ENCODE data around the gene IBTK.

- TF ChIP-seq POLR2AphosphoS5 (IDR thresholded peaks at IDR 0.05; ENCODE audit: low read depth, low read length) = no peak
- no peak for TF ChIP-seq POLR2A (IDR thresholded peaks at IDR 0.05; ENCODE audit: low read depth, low read length)
- no peak for TF ChIP-seq TAF1 (IDR thresholded peaks at IDR 0.05; ENCODE audit: low read depth, low read length)
- TF ChIP-seq POU2F2 (IDR thresholded peaks at IDR 0.05; ENCODE audit: low read depth, low read length) = no peak
- TF ChIP-seq PAX5 (IDR thresholded peaks at IDR 0.05; ENCODE audit: insufficient read depth, low read length, severe bottlenecking) = no peak
- no peak for TF ChIP-seq SPI1 (IDR thresholded peaks at IDR 0.05; ENCODE audit: low read depth, low read length)
These were observed 11.8 kb upstream of the IBTK start for GRCh38 chr6:82259389-82259788.

All from GM12891 (cell line).